Measurements from ENCODE around the gene NLRP13.

DNA sequence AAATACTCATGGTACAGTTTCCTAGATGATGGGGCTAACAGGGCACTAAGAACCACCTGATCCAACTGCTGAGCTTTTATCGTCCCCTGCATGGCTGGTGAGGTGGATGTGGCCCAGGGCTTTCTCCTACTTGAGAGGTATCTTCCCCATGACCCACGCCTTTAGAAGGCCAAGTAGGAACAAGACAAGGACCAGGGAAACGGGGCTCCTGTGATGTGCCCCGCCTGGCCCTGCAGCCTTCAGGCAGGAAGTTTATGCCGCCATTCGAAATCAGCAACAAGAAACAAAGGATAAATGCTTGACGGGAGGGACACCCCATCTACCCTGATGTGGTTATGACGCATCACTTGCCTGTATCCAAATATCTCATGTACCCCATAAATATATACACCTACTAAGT is 4.1 kb downstream of the NLRP13 start:
- TF ChIP-seq POLR2AphosphoS5 (IDR thresholded peaks at IDR 0.05; ENCODE audit: low read depth, low read length) (no peak), SIN3A (IDR thresholded peaks at IDR 0.05; ENCODE audit: borderline replicate concordance, insufficient read depth, low read length) (no peak)
- TF ChIP-seq, protein P1, sequence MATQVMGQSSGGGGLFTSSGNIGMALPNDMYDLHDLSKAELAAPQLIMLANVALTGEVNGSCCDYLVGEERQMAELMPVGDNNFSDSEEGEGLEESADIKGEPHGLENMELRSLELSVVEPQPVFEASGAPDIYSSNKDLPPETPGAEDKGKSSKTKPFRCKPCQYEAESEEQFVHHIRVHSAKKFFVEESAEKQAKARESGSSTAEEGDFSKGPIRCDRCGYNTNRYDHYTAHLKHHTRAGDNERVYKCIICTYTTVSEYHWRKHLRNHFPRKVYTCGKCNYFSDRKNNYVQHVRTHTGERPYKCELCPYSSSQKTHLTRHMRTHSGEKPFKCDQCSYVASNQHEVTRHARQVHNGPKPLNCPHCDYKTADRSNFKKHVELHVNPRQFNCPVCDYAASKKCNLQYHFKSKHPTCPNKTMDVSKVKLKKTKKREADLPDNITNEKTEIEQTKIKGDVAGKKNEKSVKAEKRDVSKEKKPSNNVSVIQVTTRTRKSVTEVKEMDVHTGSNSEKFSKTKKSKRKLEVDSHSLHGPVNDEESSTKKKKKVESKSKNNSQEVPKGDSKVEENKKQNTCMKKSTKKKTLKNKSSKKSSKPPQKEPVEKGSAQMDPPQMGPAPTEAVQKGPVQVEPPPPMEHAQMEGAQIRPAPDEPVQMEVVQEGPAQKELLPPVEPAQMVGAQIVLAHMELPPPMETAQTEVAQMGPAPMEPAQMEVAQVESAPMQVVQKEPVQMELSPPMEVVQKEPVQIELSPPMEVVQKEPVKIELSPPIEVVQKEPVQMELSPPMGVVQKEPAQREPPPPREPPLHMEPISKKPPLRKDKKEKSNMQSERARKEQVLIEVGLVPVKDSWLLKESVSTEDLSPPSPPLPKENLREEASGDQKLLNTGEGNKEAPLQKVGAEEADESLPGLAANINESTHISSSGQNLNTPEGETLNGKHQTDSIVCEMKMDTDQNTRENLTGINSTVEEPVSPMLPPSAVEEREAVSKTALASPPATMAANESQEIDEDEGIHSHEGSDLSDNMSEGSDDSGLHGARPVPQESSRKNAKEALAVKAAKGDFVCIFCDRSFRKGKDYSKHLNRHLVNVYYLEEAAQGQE (IDR thresholded peaks at IDR 0.05; ENCODE audit: insufficient read depth in 1 of 2, low read depth in 2 of 2, low read length in 2 of 2), result no peak
